AG04449 (cell line): ENCODE results near the gene ACSL5.
"Not testable (repeated sequence)": the region's sequence is repeated elsewhere in the genome, so short reads cannot be mapped to it uniquely, and the experiment has no call there.

Experiments used
- CTCF ChIA-PET: fragments of 350-600 bp; formaldehyde crosslinking; extraction: SDS; loops from one replicate; lab custom pipeline; 2021; ENCODE audit warnings: antibody characterized with exemption; lab: Yijun Ruan, JAX
- POLR2A ChIA-PET: fragments of 400-600, 350-600 bp; formaldehyde crosslinking; extraction: SDS; loops from one replicate; lab custom pipeline; 2020; ENCODE audit warnings: antibody characterized with exemption, inconsistent platforms; lab: Yijun Ruan, JAX
- DNase-seq: peaks from one replicate; pipeline ENCODE4 v3.0.0-alpha.2; 2010; ENCODE audit warnings: low read depth, low spot score
- H3K4me3 ChIP-seq: 2 replicates; pipeline ENCODE4 v1.5.1; 2011; ENCODE audit warnings: low read depth, mild to moderate bottlenecking, control low read depth, low read length
- CTCF ChIP-seq: IDR thresholded peaks from one replicate; pipeline ENCODE4 v1.5.1; 2011; ENCODE audit warnings: mild to moderate bottlenecking, moderate library complexity, low read length, control low read depth, inconsistent platforms; ENCODE audit not compliant: insufficient read depth; ENCODE audit errors: missing control alignments

Gene ACSL5

GRCh38 chr10:112376396-112376790 lies 2.5 kb downstream of the ACSL5 start:
- DNase-seq: no peak
- no peak overlapping the region for H3K4me3 ChIP-seq
- no peak for TF ChIP-seq CTCF
- CTCF ChIA-PET: no interaction called here
- POLR2A ChIA-PET: no interaction called here

GRCh38 chr10:112377116-112377515 lies 3.2 kb downstream of the ACSL5 start:
- POLR2A ChIA-PET, CTCF ChIA-PET, DNase-seq, H3K4me3 ChIP-seq: not testable (repeated sequence)

- DNase-seq: no peak
- TF ChIP-seq CTCF: no peak
- H3K4me3 ChIP-seq: no peak overlapping the region
- CTCF ChIA-PET: no interaction called here
- POLR2A ChIA-PET: no interaction called here
Measured at GRCh38 chr10:112379635-112380296, 5.8 kb downstream of the ACSL5 start.

- TF ChIP-seq CTCF: no peak
- no peak for DNase-seq
- ChIA-PET POLR2A (no interaction called here), CTCF (no interaction called here)
- H3K4me3 ChIP-seq: no peak overlapping the region
Measured at GRCh38 chr10:112382515-112383235, 8.8 kb downstream of the ACSL5 start.

GRCh38 chr10:112383325-112383724 lies 9.4 kb downstream of the ACSL5 start:
- CTCF ChIA-PET: no interaction called here
- POLR2A ChIA-PET: interaction anchor here (0.6 kb wide), 1 partner anchor 51 kb away, joined by 3 read pairs; no protein-coding TSS in a partner anchor
- DNase-seq: no peak
- no peak for TF ChIP-seq CTCF
- no peak overlapping the region for H3K4me3 ChIP-seq

- CTCF ChIA-PET: no interaction called here
Measured at GRCh38 chr10:112384141-112384540, 10.2 kb downstream of the ACSL5 start.

More at GRCh38 chr10:112384141-112384540, 10.2 kb downstream of the ACSL5 start:
- H3K4me3 ChIP-seq: no peak overlapping the region
- DNase-seq: no peak
- POLR2A ChIA-PET: no interaction called here
- TF ChIP-seq CTCF: no peak
